WTC11 (cell line): Measurements from ENCODE around the gene CSF1. TPM values are rescaled to one million over a fixed set of nuclear protein-coding genes. Genes with fewer than 3 reads are reported as not detected.
A peak's percentile ranks its signal among the peaks of the same experiment; 100 is the strongest.

Source experiments
- ATAC-seq: fragments of 200-7000 bp; cut with Tn5 transposase; 2 replicates; pipeline ENCODE4 v1.10.0; 2021; ENCODE audit warnings: mild to moderate bottlenecking, moderate library complexity
- CTCF ChIA-PET: fragments of 300-600 bp; sonication (Branson Sonifier 250); formaldehyde crosslinking; loops from one replicate; lab custom pipeline; 2021; ENCODE audit warnings: antibody characterized with exemption; lab: Charles Lee
- POLR2A ChIA-PET: fragments of 350-600 bp; sonication (Branson Sonifier 250); formaldehyde crosslinking; loops from one replicate; lab custom pipeline; 2021; ENCODE audit warnings: antibody characterized with exemption; lab: Charles Lee
- DNase-seq: peaks from one replicate; pipeline ENCODE4 v3.0.0; 2021; ENCODE audit warnings: low spot score
- H3K27ac Mint-ChIP-seq: 2 replicates; pipeline ENCODE4 v1.8.0; 2021; ENCODE audit warnings: mixed read lengths
- H3K27me3 Mint-ChIP-seq: 2 replicates; pipeline ENCODE4 v1.8.0; 2021; ENCODE audit warnings: low read depth, mild to moderate bottlenecking, moderate library complexity, mixed read lengths
- H3K36me3 Mint-ChIP-seq: 2 replicates; pipeline ENCODE4 v1.8.0; 2021; ENCODE audit warnings: mixed read lengths
- H3K4me1 Mint-ChIP-seq: 2 replicates; pipeline ENCODE4 v1.8.0; 2022; ENCODE audit warnings: mixed read lengths
- H3K4me3 Mint-ChIP-seq: 2 replicates; pipeline ENCODE4 v1.8.0; 2021; ENCODE audit warnings: mild to moderate bottlenecking, moderate library complexity, mixed read lengths
- H3K9me3 Mint-ChIP-seq: 2 replicates; pipeline ENCODE4 v1.8.0; 2021; ENCODE audit warnings: mixed read lengths
- ATF1 ChIP-seq: sonication (generic); formaldehyde crosslinking; IDR thresholded peaks from 2 replicates; pipeline ENCODE4 v1.8.1; 2023; ENCODE audit warnings: mild to moderate bottlenecking, moderate library complexity, missing genetic modification reagents
- ELF4 ChIP-seq: sonication (generic); formaldehyde crosslinking; IDR thresholded peaks from 2 replicates; pipeline ENCODE4 v1.8.1; 2022; ENCODE audit warnings: low read depth, mild to moderate bottlenecking, moderate library complexity, missing genetic modification reagents
- FOXK1 ChIP-seq: sonication (generic); formaldehyde crosslinking; IDR thresholded peaks from 2 replicates; pipeline ENCODE4 v1.8.0; 2022; ENCODE audit warnings: mild to moderate bottlenecking, moderate library complexity, missing genetic modification reagents
- GABPB1 ChIP-seq: sonication (generic); formaldehyde crosslinking; IDR thresholded peaks from 2 replicates; pipeline ENCODE4 v1.8.1; 2023; ENCODE audit warnings: mild to moderate bottlenecking, missing genetic modification reagents
- JAZF1 ChIP-seq: fragments of 250-450 bp; sonication (Bioruptor Pico); IDR thresholded peaks from 2 replicates; pipeline ENCODE4 v1.9.0; 2021; ENCODE audit warnings: moderate library complexity, mild to moderate bottlenecking, inconsistent platforms
- MYBL2 ChIP-seq: sonication (generic); formaldehyde crosslinking; IDR thresholded peaks from 2 replicates; pipeline ENCODE4 v1.8.1; 2023; ENCODE audit warnings: mild to moderate bottlenecking, moderate library complexity, missing genetic modification reagents
- NFYB ChIP-seq: sonication (generic); formaldehyde crosslinking; conservative IDR thresholded peaks from 2 replicates; pipeline ENCODE4 v1.8.0; 2022; ENCODE audit warnings: low read depth, missing genetic modification reagents
- PREB ChIP-seq: sonication (generic); formaldehyde crosslinking; IDR thresholded peaks from 2 replicates; pipeline ENCODE4 v1.8.1; 2022; ENCODE audit warnings: mild to moderate bottlenecking, missing genetic modification reagents, moderate library complexity, borderline replicate concordance
- PRRX2 ChIP-seq: fragments of 250-450 bp; sonication (Bioruptor Pico); IDR thresholded peaks from 2 replicates; pipeline ENCODE4 v1.8.0; 2021; ENCODE audit warnings: mild to moderate bottlenecking
- RELA ChIP-seq: sonication (generic); formaldehyde crosslinking; IDR thresholded peaks from 2 replicates; pipeline ENCODE4 v1.8.1; 2022; ENCODE audit warnings: missing genetic modification reagents, mild to moderate bottlenecking, borderline replicate concordance
- SOX15 ChIP-seq: fragments of 250-450 bp; sonication (Bioruptor Pico); IDR thresholded peaks from 2 replicates; pipeline ENCODE4 v1.9.0; 2021; ENCODE audit warnings: mild to moderate bottlenecking
- TEAD1 ChIP-seq: sonication (generic); formaldehyde crosslinking; IDR thresholded peaks from 2 replicates; pipeline ENCODE4 v1.8.0; 2022; ENCODE audit warnings: mild to moderate bottlenecking, missing genetic modification reagents
- TEAD4 ChIP-seq: sonication (generic); formaldehyde crosslinking; IDR thresholded peaks from 2 replicates; pipeline ENCODE4 v1.8.0; 2022; ENCODE audit warnings: mild to moderate bottlenecking, missing genetic modification reagents
- ZNF219 ChIP-seq: sonication (generic); formaldehyde crosslinking; IDR thresholded peaks from 2 replicates; pipeline ENCODE4 v1.8.0; 2023; ENCODE audit warnings: missing genetic modification reagents, mild to moderate bottlenecking, borderline replicate concordance
- ZNF317 ChIP-seq: sonication (generic); formaldehyde crosslinking; IDR thresholded peaks from 2 replicates; pipeline ENCODE4 v1.8.1; 2023; ENCODE audit warnings: low read depth, mild to moderate bottlenecking, moderate library complexity, missing genetic modification reagents, borderline replicate concordance
- ZNF423 ChIP-seq: fragments of 250-450 bp; sonication (Bioruptor Pico); IDR thresholded peaks from 2 replicates; pipeline ENCODE4 v2.1.2; 2022; ENCODE audit warnings: mild to moderate bottlenecking, moderate library complexity
- ZNF532 ChIP-seq: fragments of 250-450 bp; sonication (Bioruptor Pico); IDR thresholded peaks from 2 replicates; pipeline ENCODE4 v1.9.0; 2021; ENCODE audit warnings: mild to moderate bottlenecking, borderline replicate concordance
- total RNA-seq: library from RNA; stranded (reverse); gene quantifications from 3 replicates; pipeline ENCODE4 v1.2.3, GENCODE V29; 2021
- TF ChIP-seq, protein P1 (sequence below): sonication (generic); formaldehyde crosslinking; IDR thresholded peaks from 2 replicates; pipeline ENCODE4 v1.8.0; 2023; ENCODE audit warnings: missing genetic modification reagents, mild to moderate bottlenecking, borderline replicate concordance

Gene CSF1
- total RNA-seq, 1 experiment from 2014 or later: 3.0 TPM

GRCh38 chr1:109954041-109954512 is 43.4 kb downstream of the CSF1 start:
- Mint-ChIP-seq H3K9me3 (peaks cover 4% of the 10 kb centered on the region; the same call in 1 of the 2 replicates), H3K27me3 (peaks cover 33% of the 10 kb centered on the region), H3K36me3 (no peaks in the 10 kb centered on the region), H3K4me1 (peaks cover 5% of the 10 kb centered on the region; the same call in 1 of the 2 replicates), H3K27ac (no peak overlapping the region), H3K4me3 (no peak overlapping the region)
- DNase-seq (no peak), ATAC-seq (no peak)
- POLR2A ChIA-PET: no interaction called here
- no peak for TF ChIP-seq TEAD1 (CRISPR knock-in tag)
- no peak for TF ChIP-seq PREB
- no peak for TF ChIP-seq RELA (CRISPR knock-in tag)
- TF ChIP-seq GABPB1 (CRISPR knock-in tag): no peak
- TF ChIP-seq, protein P1, sequence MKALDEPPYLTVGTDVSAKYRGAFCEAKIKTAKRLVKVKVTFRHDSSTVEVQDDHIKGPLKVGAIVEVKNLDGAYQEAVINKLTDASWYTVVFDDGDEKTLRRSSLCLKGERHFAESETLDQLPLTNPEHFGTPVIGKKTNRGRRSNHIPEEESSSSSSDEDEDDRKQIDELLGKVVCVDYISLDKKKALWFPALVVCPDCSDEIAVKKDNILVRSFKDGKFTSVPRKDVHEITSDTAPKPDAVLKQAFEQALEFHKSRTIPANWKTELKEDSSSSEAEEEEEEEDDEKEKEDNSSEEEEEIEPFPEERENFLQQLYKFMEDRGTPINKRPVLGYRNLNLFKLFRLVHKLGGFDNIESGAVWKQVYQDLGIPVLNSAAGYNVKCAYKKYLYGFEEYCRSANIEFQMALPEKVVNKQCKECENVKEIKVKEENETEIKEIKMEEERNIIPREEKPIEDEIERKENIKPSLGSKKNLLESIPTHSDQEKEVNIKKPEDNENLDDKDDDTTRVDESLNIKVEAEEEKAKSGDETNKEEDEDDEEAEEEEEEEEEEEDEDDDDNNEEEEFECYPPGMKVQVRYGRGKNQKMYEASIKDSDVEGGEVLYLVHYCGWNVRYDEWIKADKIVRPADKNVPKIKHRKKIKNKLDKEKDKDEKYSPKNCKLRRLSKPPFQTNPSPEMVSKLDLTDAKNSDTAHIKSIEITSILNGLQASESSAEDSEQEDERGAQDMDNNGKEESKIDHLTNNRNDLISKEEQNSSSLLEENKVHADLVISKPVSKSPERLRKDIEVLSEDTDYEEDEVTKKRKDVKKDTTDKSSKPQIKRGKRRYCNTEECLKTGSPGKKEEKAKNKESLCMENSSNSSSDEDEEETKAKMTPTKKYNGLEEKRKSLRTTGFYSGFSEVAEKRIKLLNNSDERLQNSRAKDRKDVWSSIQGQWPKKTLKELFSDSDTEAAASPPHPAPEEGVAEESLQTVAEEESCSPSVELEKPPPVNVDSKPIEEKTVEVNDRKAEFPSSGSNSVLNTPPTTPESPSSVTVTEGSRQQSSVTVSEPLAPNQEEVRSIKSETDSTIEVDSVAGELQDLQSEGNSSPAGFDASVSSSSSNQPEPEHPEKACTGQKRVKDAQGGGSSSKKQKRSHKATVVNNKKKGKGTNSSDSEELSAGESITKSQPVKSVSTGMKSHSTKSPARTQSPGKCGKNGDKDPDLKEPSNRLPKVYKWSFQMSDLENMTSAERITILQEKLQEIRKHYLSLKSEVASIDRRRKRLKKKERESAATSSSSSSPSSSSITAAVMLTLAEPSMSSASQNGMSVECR (CRISPR knock-in tag): no peak
- no peak for TF ChIP-seq PRRX2 (CRISPR knock-in tag)
- no peak for TF ChIP-seq ZNF423 (CRISPR knock-in tag)
- TF ChIP-seq MYBL2: no peak
- no peak for TF ChIP-seq ATF1 (CRISPR knock-in tag)
- TF ChIP-seq ELF4 (CRISPR knock-in tag): no peak
- no peak for TF ChIP-seq NFYB (CRISPR knock-in tag)
- no peak for TF ChIP-seq TEAD4 (CRISPR knock-in tag)
- TF ChIP-seq SOX15 (CRISPR knock-in tag): no peak
- no peak for TF ChIP-seq ZNF317
- TF ChIP-seq JAZF1: no peak
- TF ChIP-seq FOXK1 (CRISPR knock-in tag): no peak
- CTCF ChIA-PET: interaction anchor here (2.2 kb wide), 1 partner anchor 30 kb away, joined by 7 read pairs; the partner anchor contains the start of gene AHCYL1

- TF ChIP-seq ZNF219 (CRISPR knock-in tag) (no peak), ZNF532 (CRISPR knock-in tag) (no peak)
- ChIA-PET POLR2A (interaction anchor here (0.6 to 2.1 kb wide), 3 partner anchors 11 to 172 kb away, joined by 3 to 10 read pairs (median 3); partner anchors contain the start of gene AHCYL1), CTCF (interaction anchor here (0.5 to 5.8 kb wide), 9 partner anchors 21 to 320 kb away, joined by 3 to 51 read pairs (median 5); partner anchors contain the start of gene AHCYL1)
- Mint-ChIP-seq H3K4me1 (peaks cover 36% of the 10 kb centered on the region), H3K27ac (peak overlapping the region; percentile 50), H3K9me3 (peaks cover 4% of the 10 kb centered on the region; the same call in 1 of the 2 replicates), H3K36me3 (no peaks in the 10 kb centered on the region), H3K4me3 (no peak overlapping the region), H3K27me3 (peaks cover 74% of the 10 kb centered on the region)
- ATAC-seq (peak; percentile 21), DNase-seq (no peak)
Measured at GRCh38 chr1:109959632-109959973, 49.0 kb downstream of the CSF1 start.
